HEK293T (cell line): ENCODE measurements around the gene BIN1.

Experiments
- CTCF ChIA-PET: fragments of 350-600 bp; formaldehyde crosslinking; extraction: SDS; loops from one replicate; lab custom pipeline; 2021; ENCODE audit warnings: antibody characterized with exemption, inconsistent platforms; lab: Yijun Ruan, JAX
- POLR2A ChIA-PET: fragments of 350-600 bp; formaldehyde crosslinking; extraction: SDS; loops from one replicate; lab custom pipeline; 2020; ENCODE audit warnings: antibody characterized with exemption, inconsistent platforms; lab: Yijun Ruan, JAX
- DNase-seq: peaks from one replicate; pipeline ENCODE4 v3.0.0; 2012; ENCODE audit warnings: mixed read lengths; ENCODE audit errors: extremely low spot score
- ARNT ChIP-seq: fragments of 450-650 bp; IDR thresholded peaks from 2 replicates; pipeline ENCODE4 v1.6.1; 2017; ENCODE audit warnings: mild to moderate bottlenecking
- BHLHE40 ChIP-seq: fragments of 450-650 bp; IDR thresholded peaks from 2 replicates; pipeline ENCODE4 v1.6.1; 2016; ENCODE audit warnings: mild to moderate bottlenecking, moderate library complexity, borderline replicate concordance
- CTBP1 ChIP-seq: fragments of 450-650 bp; IDR thresholded peaks from 2 replicates; pipeline ENCODE4 v1.6.1; 2016; ENCODE audit warnings: borderline replicate concordance
- ELF4 ChIP-seq: fragments of 450-650 bp; IDR thresholded peaks from 2 replicates; pipeline ENCODE4 v1.6.1; 2017; ENCODE audit warnings: antibody characterized with exemption
- FOXA1 ChIP-seq: fragments of 450-650 bp; IDR thresholded peaks from 2 replicates; pipeline ENCODE4 v1.6.1; 2016; ENCODE audit warnings: mild to moderate bottlenecking
- FOXK2 ChIP-seq: fragments of 450-650 bp; IDR thresholded peaks from 2 replicates; pipeline ENCODE4 v1.6.1; 2016; ENCODE audit warnings: mild to moderate bottlenecking
- FOXM1 ChIP-seq: fragments of 450-650 bp; IDR thresholded peaks from 2 replicates; pipeline ENCODE4 v1.6.1; 2017; ENCODE audit warnings: mild to moderate bottlenecking, borderline replicate concordance
- HDGF ChIP-seq: fragments of 450-650 bp; IDR thresholded peaks from 2 replicates; pipeline ENCODE4 v1.6.1; 2017; ENCODE audit warnings: antibody characterized with exemption, borderline replicate concordance
- L3MBTL2 ChIP-seq: fragments of 450-650 bp; conservative IDR thresholded peaks from 2 replicates; pipeline ENCODE4 v1.6.1; 2016; ENCODE audit warnings: mild to moderate bottlenecking
- LEF1 ChIP-seq: fragments of 450-650 bp; IDR thresholded peaks from 2 replicates; pipeline ENCODE4 v1.6.1; 2017; ENCODE audit warnings: mild to moderate bottlenecking, borderline replicate concordance
- NFRKB ChIP-seq: fragments of 450-650 bp; IDR thresholded peaks from 2 replicates; pipeline ENCODE4 v1.6.1; 2016; ENCODE audit warnings: mild to moderate bottlenecking, moderate library complexity
- SP1 ChIP-seq: fragments of 450-650 bp; IDR thresholded peaks from 2 replicates; pipeline ENCODE4 v1.6.1; 2017
- SUZ12 ChIP-seq: fragments of 450-650 bp; IDR thresholded peaks from 2 replicates; pipeline ENCODE4 v1.6.1; 2016; ENCODE audit warnings: mild to moderate bottlenecking
- TARDBP ChIP-seq: fragments of 450-650 bp; IDR thresholded peaks from 2 replicates; pipeline ENCODE4 v1.6.1; 2016
- ZNF384 ChIP-seq: fragments of 450-650 bp; IDR thresholded peaks from 2 replicates; pipeline ENCODE4 v1.6.1; 2016
- TF ChIP-seq, protein P1 (sequence below): fragments of 450-650 bp; IDR thresholded peaks from 2 replicates; pipeline ENCODE4 v1.6.1; 2016

The BIN1 gene

DNA sequence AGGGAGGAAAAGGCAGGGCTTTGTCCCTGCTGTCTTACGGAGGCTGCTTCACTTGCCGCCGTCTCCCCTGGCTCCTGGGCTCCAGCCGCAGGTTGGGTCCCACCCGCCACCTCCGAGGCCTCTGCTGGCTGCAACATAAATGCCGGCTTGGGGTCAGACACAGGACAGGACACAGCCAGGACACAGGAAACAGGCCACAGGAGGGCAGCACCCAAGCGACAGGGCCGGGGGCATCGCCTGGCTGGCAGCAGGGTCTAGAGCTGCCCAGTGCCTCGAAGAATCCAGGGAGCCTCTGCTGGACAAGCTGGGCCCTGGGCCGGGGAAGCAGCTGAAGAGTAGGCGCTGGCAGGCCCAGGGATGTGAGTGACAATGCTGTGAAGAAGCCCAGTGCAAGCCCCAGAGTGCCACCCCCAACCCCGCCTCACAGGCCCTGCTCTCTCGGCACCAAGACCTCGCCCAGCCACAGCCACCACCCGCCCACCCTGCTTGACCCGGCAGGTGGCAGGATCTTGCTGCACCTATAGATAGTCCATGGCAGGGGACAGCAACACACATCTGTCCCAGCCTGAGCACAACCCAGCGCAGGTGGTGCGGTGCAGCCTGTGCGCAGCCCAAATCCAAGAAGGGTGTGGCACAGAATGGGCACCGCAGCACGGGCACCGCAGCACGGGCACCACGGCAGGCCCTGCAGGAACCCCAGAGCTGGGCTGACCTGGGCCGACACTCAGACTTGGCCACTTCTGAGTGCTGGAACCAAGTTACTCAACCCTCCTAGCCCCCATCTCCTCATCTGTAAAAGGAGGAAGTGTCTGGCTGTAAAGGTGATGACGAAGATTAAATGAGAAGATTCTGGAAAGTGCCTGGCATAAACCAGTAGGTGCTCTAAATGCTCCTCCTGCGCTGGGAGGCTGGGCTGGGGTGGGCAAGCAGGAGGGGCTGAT is 55.6 kb downstream of the BIN1 start:
- no peak for DNase-seq
- POLR2A ChIA-PET: no interaction called here

DNA sequence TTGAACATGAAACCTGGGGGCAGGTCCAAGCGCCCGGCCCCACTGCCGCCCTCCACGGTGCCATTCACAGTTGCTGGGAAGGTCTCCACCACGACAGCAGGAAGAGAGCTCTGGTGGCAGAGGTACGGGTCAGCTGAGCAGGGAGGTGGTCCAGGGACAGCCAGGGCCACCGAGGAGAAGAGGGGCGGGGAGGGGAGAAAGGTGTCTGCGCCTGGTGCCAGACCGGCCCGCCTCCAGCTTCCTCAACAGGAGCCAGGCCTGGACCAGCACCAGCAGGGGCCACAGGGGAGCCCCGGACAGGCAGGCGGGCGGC is 56.2 kb downstream of the BIN1 start:
- ChIA-PET CTCF (interaction anchor here (0.8 to 1.1 kb wide), 3 partner anchors 17 to 76 kb away, joined by 3 to 5 read pairs (median 3); no protein-coding TSS in a partner anchor), POLR2A (no interaction called here)
- TF ChIP-seq CTBP1: no peak
- TF ChIP-seq, protein P1, sequence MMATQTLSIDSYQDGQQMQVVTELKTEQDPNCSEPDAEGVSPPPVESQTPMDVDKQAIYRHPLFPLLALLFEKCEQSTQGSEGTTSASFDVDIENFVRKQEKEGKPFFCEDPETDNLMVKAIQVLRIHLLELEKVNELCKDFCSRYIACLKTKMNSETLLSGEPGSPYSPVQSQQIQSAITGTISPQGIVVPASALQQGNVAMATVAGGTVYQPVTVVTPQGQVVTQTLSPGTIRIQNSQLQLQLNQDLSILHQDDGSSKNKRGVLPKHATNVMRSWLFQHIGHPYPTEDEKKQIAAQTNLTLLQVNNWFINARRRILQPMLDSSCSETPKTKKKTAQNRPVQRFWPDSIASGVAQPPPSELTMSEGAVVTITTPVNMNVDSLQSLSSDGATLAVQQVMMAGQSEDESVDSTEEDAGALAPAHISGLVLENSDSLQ: no peak
- no peak for TF ChIP-seq FOXK2
- no peak for TF ChIP-seq ELF4
- no peak for DNase-seq

More for the DNA sequence above, 55.6 kb downstream of the BIN1 start:
- CTCF ChIA-PET: interaction anchor here (0.8 to 1.1 kb wide), 3 partner anchors 17 to 77 kb away, joined by 3 to 5 read pairs (median 3); no protein-coding TSS in a partner anchor
- TF ChIP-seq NFRKB (no peak), FOXM1 (no peak), ZNF384 (no peak), FOXK2 (no peak), L3MBTL2 (no peak), FOXA1 (no peak)

DNA sequence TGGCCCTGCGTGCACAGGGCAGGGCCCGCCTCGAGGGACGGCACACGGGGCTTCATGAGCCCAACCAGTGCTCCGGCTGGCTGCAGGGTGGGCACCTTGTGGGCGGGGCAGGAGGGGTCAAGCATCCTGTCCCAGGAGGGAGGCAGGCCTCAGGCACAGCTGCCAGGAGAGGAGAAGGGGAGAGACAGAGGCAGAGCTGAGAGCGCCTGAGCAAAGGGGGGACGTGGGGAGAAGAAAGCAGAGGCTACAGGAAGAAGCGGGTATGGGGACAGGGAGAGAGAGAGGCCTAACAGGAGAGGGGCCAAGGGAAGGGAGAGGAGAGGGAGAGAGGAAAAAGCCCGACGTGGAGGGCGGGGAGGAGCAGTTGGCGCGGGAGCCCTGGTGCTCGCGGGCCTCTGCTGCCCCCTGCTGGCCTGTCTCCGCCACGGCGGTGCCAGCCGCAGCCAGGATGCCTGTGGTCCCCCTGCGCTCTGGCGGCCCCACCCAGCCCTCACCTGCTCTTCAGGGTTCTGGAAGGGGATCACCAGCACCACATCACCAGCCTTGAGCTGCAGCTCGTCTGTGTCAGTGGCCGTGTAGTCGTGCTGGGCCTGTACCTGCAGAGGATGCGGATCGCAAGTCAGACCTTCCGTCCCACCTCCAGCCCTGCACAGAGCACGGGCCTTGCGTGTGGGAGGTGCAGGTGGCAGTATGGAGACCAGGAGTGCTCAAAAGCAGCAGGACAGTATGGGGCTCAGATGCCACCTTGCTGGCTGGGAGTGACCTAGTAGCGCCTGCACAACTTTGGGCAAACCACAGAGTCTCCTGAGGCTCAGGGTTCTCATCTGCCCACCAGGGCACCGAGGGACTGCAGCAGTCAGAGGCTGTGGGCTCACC is 56.8 kb downstream of the BIN1 start:
- ChIA-PET CTCF (interaction anchor here (0.8 to 1.1 kb wide), 4 partner anchors 12 to 76 kb away, joined by 3 to 5 read pairs (median 4); no protein-coding TSS in a partner anchor), POLR2A (no interaction called here)
- peak; percentile 86 for DNase-seq
- TF ChIP-seq ELF4 (no peak), TARDBP (no peak), ZNF384 (no peak), BHLHE40 (no peak), ARNT (no peak), FOXK2 (no peak), SP1 (no peak), SUZ12 (no peak), CTBP1 (no peak), L3MBTL2 (no peak), FOXM1 (no peak), HDGF (no peak), NFRKB (no peak)
- TF ChIP-seq, protein P1: no peak

DNA sequence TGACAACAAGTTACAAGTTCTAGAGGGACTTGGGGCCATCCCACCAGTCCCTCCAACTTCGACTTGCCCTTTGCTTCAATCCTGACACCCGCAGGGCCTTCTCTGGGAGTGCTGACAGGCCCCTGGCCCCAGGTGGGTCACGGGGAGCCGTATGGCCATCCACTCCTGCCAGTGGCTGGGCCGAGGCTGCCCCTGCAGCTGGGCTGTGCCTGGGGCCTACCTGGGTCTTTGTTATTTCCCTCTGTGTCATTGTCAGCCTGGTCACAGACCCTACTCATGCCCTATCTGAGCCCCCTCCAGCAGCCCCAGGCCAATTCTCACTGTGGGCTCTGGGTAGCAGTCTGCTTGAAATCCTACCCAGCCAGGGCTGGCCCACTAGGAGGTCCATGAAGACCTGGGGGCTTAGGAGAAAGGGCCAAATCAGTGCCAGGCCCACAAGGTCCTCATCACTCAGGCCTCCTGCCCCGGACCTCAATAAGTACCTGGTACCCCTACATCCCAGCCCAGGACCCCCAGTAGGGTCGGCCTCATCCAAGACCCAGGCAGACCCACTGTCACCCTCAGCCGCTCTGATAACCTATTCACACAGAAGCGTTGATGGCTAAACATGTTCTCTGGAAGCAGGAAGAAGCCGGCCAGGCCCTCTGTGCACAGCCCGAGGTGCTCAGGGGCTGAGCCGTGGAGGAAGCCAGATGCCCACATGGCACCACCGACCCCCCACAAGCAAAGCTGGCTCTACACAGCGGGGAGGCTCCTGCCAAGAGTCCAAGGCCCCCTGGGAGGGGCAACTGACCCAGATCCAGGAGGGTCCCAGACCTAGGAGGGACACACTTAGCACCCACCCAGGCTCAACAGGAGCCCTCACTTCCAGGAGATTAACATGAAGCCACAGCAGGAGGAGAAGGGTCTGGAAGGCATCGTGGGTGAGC is 57.7 kb downstream of the BIN1 start:
- CTCF ChIA-PET: interaction anchor here (0.6 to 1.0 kb wide), 2 partner anchors 12 to 77 kb away, joined by 3 to 4 read pairs; no protein-coding TSS in a partner anchor
- TF ChIP-seq CTBP1 (no peak), FOXK2 (no peak)
- no peak for DNase-seq
- POLR2A ChIA-PET: no interaction called here

DNA sequence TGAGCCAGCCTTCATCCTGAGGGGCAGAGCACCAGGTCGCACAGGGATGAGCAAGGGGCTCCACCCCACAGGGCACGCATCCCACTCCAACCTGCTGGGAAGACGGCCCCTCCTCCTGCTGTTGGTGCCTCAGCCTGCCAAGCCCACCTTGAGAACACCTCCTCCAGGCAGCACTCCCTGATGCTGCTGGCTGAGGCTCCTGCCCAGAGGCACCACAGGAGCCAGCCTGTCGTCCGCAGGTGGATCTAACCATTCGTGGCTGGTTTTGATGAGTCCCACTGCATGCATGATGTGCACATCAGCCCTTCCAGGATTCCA is 58.4 kb downstream of the BIN1 start:
- ChIA-PET POLR2A (no interaction called here), CTCF (interaction anchor here (0.8 kb wide), 1 partner anchor 76 kb away, joined by 3 read pairs; no protein-coding TSS in a partner anchor)
- no peak for TF ChIP-seq FOXM1
- TF ChIP-seq L3MBTL2: no peak
- no peak for TF ChIP-seq TARDBP
- TF ChIP-seq FOXA1: no peak
- no peak for TF ChIP-seq ARNT
- no peak for TF ChIP-seq CTBP1
- TF ChIP-seq ZNF384: no peak
- TF ChIP-seq, protein P1: no peak
- no peak for TF ChIP-seq SUZ12
- no peak for TF ChIP-seq SP1
- TF ChIP-seq ELF4: no peak
- no peak for TF ChIP-seq HDGF
- no peak for TF ChIP-seq FOXK2
- no peak for TF ChIP-seq BHLHE40
- TF ChIP-seq LEF1: no peak
- TF ChIP-seq NFRKB: no peak
- DNase-seq: no peak
